Loucy (cell line): Measurements from ENCODE around the gene KLHL4.

Experiments
- H2AFZ ChIP-seq: fragments of 200-600 bp; sonication (generic); 2 replicates; pipeline ENCODE4 v1.6.0; 2016; ENCODE audit warnings: antibody characterized with exemption, mild to moderate bottlenecking, low read length, moderate library complexity
- H3F3A ChIP-seq: fragments of 200-600 bp; 2 replicates; pipeline ENCODE4 v1.6.0; 2016; ENCODE audit warnings: antibody characterized with exemption, low read depth, mild to moderate bottlenecking
- H3K27me3 ChIP-seq: fragments of 200-600 bp; sonication (generic); 2 replicates; pipeline ENCODE4 v1.6.1; 2014; ENCODE audit warnings: low read length, mild to moderate bottlenecking; ENCODE audit not compliant: insufficient read depth, poor library complexity, severe bottlenecking
- H3K36me3 ChIP-seq: fragments of 200-600 bp; sonication (generic); 2 replicates; pipeline ENCODE4 v1.6.1; 2016; ENCODE audit warnings: low read length; ENCODE audit not compliant: insufficient read depth
- H3K4me1 ChIP-seq: fragments of 200-600 bp; sonication (generic); 2 replicates; pipeline ENCODE4 v1.5.1; 2014; ENCODE audit warnings: low read length, mild to moderate bottlenecking; ENCODE audit not compliant: insufficient read depth, poor library complexity, severe bottlenecking
- H3K4me2 ChIP-seq: fragments of 200-600 bp; sonication (generic); 2 replicates; pipeline ENCODE4 v1.6.0; 2014; ENCODE audit warnings: antibody characterized with exemption, low read length, low read depth, mild to moderate bottlenecking; ENCODE audit not compliant: poor library complexity, severe bottlenecking
- H3K4me3 ChIP-seq: fragments of 200-600 bp; sonication (generic); 2 replicates; pipeline ENCODE4 v1.5.1; 2014; ENCODE audit warnings: low read length, mild to moderate bottlenecking, mixed read lengths; ENCODE audit not compliant: poor library complexity, severe bottlenecking
- H3K79me2 ChIP-seq: fragments of 200-600 bp; sonication (generic); 2 replicates; pipeline ENCODE4 v1.6.1; 2014; ENCODE audit warnings: low read length; ENCODE audit not compliant: insufficient read depth
- H3K9ac ChIP-seq: fragments of 200-600 bp; sonication (generic); 2 replicates; pipeline ENCODE4 v1.6.0; 2014; ENCODE audit warnings: mild to moderate bottlenecking, low read depth, low read length, moderate library complexity; ENCODE audit not compliant: poor library complexity, severe bottlenecking
- H3K9me2 ChIP-seq: fragments of 200-600 bp; sonication (generic); replicated peaks from 2 replicates; pipeline ENCODE4 v1.6.1; 2016; ENCODE audit warnings: low read depth, low read length, mixed read lengths
- H3K9me3 ChIP-seq: fragments of 200-600 bp; sonication (generic); 2 replicates; pipeline ENCODE4 v1.6.1; 2014; ENCODE audit warnings: mild to moderate bottlenecking, antibody characterized with exemption, low read length, low read depth; ENCODE audit not compliant: insufficient read depth
- H4K20me1 ChIP-seq: fragments of 200-600 bp; sonication (generic); 2 replicates; pipeline ENCODE4 v1.6.0; 2014; ENCODE audit warnings: antibody characterized with exemption, low read length, mild to moderate bottlenecking; ENCODE audit not compliant: insufficient read depth, poor library complexity, severe bottlenecking
- CTCF ChIP-seq: fragments of 200-600 bp; sonication (generic); conservative IDR thresholded peaks from 2 replicates; pipeline ENCODE4 v1.5.1; 2014; ENCODE audit warnings: mild to moderate bottlenecking, antibody characterized with exemption, low read length
- EZH2phosphoT487 ChIP-seq: fragments of 200-600 bp; IDR thresholded peaks from 2 replicates; pipeline ENCODE4 v1.6.1; 2018; ENCODE audit warnings: antibody characterized with exemption, mild to moderate bottlenecking, moderate library complexity, borderline replicate concordance

The KLHL4 gene

DNA sequence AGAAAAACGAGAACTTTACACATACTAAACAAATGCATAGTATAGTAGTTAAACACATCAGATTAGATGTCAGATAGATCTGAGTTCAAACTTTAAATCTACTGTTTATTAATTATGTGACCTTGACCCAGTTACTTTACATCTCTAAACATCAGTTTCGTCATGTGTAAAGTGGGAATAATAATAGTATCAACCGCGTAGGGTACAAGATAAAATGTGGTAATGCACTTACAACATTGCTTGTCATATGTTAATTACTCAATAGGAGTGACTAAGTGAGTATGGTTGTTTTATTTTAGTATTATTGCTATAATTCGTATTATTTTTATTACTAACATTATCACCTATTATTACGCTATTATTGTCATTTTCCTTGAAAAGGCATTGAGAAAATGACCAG, 144.2 kb downstream of the KLHL4 start:
- H3F3A ChIP-seq = no peaks in the 10 kb centered on the region
- H3K9me3 ChIP-seq = no peaks in the 10 kb centered on the region
- no peaks in the 10 kb centered on the region for H3K4me1 ChIP-seq
- H3K9ac ChIP-seq = no peak overlapping the region
- no peak overlapping the region for H3K4me2 ChIP-seq
- no peak overlapping the region for H2AFZ ChIP-seq
- H3K79me2 ChIP-seq = no peaks in the 10 kb centered on the region
- H4K20me1 ChIP-seq = no peaks in the 10 kb centered on the region
- no peaks in the 10 kb centered on the region for H3K27me3 ChIP-seq
- TF ChIP-seq EZH2phosphoT487 (no peak), CTCF (no peak)
- H3K4me3 ChIP-seq = no peak overlapping the region
- H3K9me2 ChIP-seq = no peaks in the 10 kb centered on the region
- no peaks in the 10 kb centered on the region for H3K36me3 ChIP-seq

GRCh38 chrX:87663421-87663820, 145.8 kb downstream of the KLHL4 start:
- no peaks in the 10 kb centered on the region for H3K79me2 ChIP-seq
- no peaks in the 10 kb centered on the region for H3K9me2 ChIP-seq
- no peaks in the 10 kb centered on the region for H4K20me1 ChIP-seq
- no peak overlapping the region for H3K4me3 ChIP-seq
- H3K4me2 ChIP-seq = no peak overlapping the region
- TF ChIP-seq EZH2phosphoT487 (no peak), CTCF (no peak)
- no peaks in the 10 kb centered on the region for H3K36me3 ChIP-seq
- H2AFZ ChIP-seq = no peak overlapping the region
- no peak overlapping the region for H3K9ac ChIP-seq
- no peaks in the 10 kb centered on the region for H3K9me3 ChIP-seq
- H3F3A ChIP-seq = no peaks in the 10 kb centered on the region
- no peaks in the 10 kb centered on the region for H3K4me1 ChIP-seq
- H3K27me3 ChIP-seq = no peaks in the 10 kb centered on the region

DNA sequence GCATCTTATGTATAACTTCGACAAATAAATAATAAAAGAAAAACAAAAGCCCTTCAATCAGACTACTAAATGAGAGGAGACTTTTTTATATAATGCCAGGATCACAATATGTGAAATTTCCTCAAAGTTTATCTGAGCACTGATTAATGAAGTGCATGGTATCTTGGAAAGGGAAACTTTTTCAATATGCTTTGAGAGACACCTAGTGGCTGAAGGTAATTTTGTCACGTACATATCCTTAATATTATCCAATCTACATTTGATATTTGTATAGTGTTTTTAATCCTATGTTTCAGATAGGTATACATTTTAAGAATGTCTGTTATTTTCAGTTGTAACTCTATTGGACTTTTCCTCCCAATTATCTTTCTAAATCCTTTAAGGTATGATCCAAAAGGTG, 146.8 kb downstream of the KLHL4 start:
- no peaks in the 10 kb centered on the region for H3K4me1 ChIP-seq
- H3K4me3 ChIP-seq = no peak overlapping the region
- no peaks in the 10 kb centered on the region for H3K36me3 ChIP-seq
- no peaks in the 10 kb centered on the region for H3K9me2 ChIP-seq
- H4K20me1 ChIP-seq = no peaks in the 10 kb centered on the region
- no peaks in the 10 kb centered on the region for H3K9me3 ChIP-seq
- no peak overlapping the region for H2AFZ ChIP-seq
- no peak overlapping the region for H3K4me2 ChIP-seq
- TF ChIP-seq EZH2phosphoT487 (no peak), CTCF (peak; percentile 48)
- H3K27me3 ChIP-seq = no peaks in the 10 kb centered on the region
- H3F3A ChIP-seq = no peaks in the 10 kb centered on the region
- no peaks in the 10 kb centered on the region for H3K79me2 ChIP-seq
- H3K9ac ChIP-seq = no peak overlapping the region
